Measurements from ENCODE around the gene ACSM6.
A peak's percentile ranks its signal among the peaks of the same experiment; 100 is the strongest.
"Not testable (repeated sequence)": the region's sequence is repeated elsewhere in the genome, so short reads cannot be mapped to it uniquely, and the experiment has no call there.

Gene ACSM6

DNA sequence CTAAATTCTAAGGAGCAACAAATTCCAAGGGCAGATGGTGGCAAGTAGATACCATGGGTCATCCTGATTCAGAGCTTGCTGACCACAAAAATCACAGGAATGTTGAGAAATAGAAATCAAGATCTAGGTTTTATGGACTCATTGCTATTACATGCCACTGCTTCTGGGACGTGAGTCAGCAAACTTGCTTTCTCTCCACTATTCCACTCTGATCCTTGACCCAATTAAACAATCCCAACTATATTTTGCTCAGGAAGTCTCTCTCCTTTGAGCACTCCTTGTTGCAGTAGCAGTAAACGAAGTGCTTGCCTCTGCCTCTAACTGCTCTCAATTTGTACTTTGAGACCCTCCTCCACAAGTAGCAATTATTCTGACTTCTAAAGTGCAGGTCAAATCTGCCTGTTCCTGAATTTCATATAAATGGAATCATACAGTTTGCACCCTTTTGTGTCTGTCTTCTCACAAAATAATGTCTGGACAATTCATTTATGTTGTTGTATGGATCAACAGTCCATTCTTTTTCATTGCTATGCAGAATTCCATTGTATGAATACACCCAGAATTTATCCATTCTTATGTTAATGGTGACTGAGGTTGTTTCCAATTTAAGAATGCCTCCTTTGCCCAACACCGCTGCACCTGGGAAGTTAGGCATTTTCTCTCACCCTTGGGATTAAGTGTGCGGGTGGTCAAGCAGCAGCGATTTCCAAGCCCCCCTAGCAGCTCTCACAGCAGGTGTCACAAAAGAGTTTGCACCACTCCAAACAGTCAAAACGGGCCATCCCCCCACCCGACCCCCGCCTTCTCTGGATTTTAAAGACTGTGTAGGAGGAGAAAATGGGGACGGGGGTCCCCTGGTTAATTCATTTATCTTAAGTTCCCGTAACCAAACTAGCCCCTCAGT lies 35.9 kb downstream of the ACSM6 start:
- peak overlapping the region in 6 of 7 experiments; percentile 28 to 87 (median 75) for H3K4me3 ChIP-seq (ENCODE audit: control insufficient read depth in 1 of 7, extremely low read depth in 1 of 7, insufficient read depth in 4 of 7, low read depth in 2 of 7, low read length in 6 of 7)

DNA sequence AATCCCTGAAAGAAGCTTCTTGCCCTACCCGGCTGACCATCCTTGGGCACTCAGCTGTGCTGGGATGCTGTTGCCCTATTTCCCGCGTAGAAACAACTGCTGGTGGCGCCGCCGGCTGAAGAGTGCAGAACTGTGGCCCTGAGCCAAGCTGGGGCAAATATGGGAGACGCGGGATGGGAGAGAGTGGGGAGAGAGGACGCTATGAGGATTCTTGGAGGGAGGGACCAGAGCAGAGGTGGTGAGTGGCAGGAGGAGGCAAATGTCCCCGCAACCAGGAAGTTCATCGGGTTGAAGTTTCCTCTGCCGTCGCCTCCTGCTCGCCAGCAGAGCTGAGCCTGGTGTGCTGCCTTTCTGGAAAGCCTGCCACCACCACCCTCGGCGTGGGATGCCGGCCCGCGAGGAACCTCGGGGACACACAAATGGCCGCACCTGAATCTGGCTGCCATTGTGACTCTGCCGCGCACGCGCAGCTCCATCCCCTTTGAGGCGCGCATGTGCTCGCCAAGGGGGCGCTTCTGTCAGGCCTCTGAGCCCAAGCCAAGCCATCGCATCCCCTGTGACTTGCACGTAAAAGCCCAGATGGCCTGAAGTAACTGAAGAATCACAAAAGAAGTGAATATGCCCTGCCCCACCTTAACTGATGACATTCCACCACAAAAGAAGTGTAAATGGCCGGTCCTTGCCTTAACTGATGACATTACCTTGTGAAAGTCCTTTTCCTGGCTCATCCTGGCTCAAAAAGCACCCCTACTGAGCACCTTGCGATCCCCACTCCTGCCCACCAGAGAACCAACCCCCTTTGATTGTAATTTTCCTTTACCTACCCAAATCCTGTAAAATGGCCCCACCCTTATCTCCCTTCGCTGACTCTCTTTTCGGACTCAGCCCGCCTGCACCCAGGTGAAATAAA lies 36.9 kb downstream of the ACSM6 start:
- WGBS (ENCODE audit: insufficient coverage): 15% methylated on average over 27 of the region's 36 CpGs
- CTCF ChIA-PET: interaction anchor here (0.6 to 1.7 kb wide), 2 partner anchors 13 to 267 kb away, joined by 3 to 7 read pairs; no protein-coding TSS in a partner anchor
- Histone ChIP-seq H3K36me3 (ENCODE audit: control insufficient read depth in 4 of 4, insufficient read depth in 4 of 4, low read length in 3 of 4) (peaks cover 0 to 13% (median 3%) of the 10 kb centered on the region in 4 experiments), H3K27ac (ENCODE audit: insufficient read depth in 1 of 2, low read depth in 1 of 2, low read length in 2 of 2, poor library complexity in 1 of 2, severe bottlenecking in 2 of 2) (peak overlapping the region in 1 of 2 experiments; percentile 34), H3K4me3 (ENCODE audit: control insufficient read depth in 1 of 7, extremely low read depth in 1 of 7, insufficient read depth in 4 of 7, low read depth in 2 of 7, low read length in 6 of 7) (peak overlapping the region; percentile 28 to 87 (median 74))
- peak; percentile 62 to 73 (median 71) for DNase-seq
- H3K27me3 ChIP-seq (replicated peaks in 2 of 5; ENCODE audit: control insufficient read depth in 4 of 5, insufficient read depth in 5 of 5, low read length in 4 of 5); H3K9me3 ChIP-seq (ENCODE audit: control extremely low read depth in 1 of 5, control insufficient read depth in 4 of 5, insufficient read depth in 2 of 5, low read depth in 1 of 5, low read length in 4 of 5); H3K4me1 ChIP-seq (ENCODE audit: control extremely low read depth in 1 of 4, control insufficient read depth in 4 of 4, insufficient read depth in 4 of 4, low read length in 3 of 4); POLR2A ChIA-PET: not testable (repeated sequence)

More for the DNA sequence above, 35.9 kb downstream of the ACSM6 start:
- no peaks in the 10 kb centered on the region for H3K9me3 ChIP-seq (ENCODE audit: control extremely low read depth in 1 of 5, control insufficient read depth in 4 of 5, insufficient read depth in 2 of 5, low read depth in 1 of 5, low read length in 4 of 5)
- peaks cover 0 to 10% (median 4%) of the 10 kb centered on the region in 4 experiments for H3K36me3 ChIP-seq (ENCODE audit: control insufficient read depth in 4 of 4, insufficient read depth in 4 of 4, low read length in 3 of 4)
- DNase-seq: no peak
- no peak overlapping the region for H3K27ac ChIP-seq (ENCODE audit: insufficient read depth in 1 of 2, low read depth in 1 of 2, low read length in 2 of 2, poor library complexity in 1 of 2, severe bottlenecking in 2 of 2)
- 68% methylated on average over 9 of the region's 10 CpGs for WGBS (ENCODE audit: insufficient coverage)
- ChIA-PET CTCF (interaction anchor here (1.1 to 1.7 kb wide), 2 partner anchors 14 kb away, joined by 4 to 7 read pairs; no protein-coding TSS in a partner anchor), POLR2A (no interaction called here)
- peaks cover 0 to 8% (median 3%) of the 10 kb centered on the region in 4 experiments for H3K4me1 ChIP-seq (ENCODE audit: control extremely low read depth in 1 of 4, control insufficient read depth in 4 of 4, insufficient read depth in 4 of 4, low read length in 3 of 4)
- no peaks in the 10 kb centered on the region for H3K27me3 ChIP-seq (replicated peaks in 2 of 5; ENCODE audit: control insufficient read depth in 4 of 5, insufficient read depth in 5 of 5, low read length in 4 of 5)

DNA sequence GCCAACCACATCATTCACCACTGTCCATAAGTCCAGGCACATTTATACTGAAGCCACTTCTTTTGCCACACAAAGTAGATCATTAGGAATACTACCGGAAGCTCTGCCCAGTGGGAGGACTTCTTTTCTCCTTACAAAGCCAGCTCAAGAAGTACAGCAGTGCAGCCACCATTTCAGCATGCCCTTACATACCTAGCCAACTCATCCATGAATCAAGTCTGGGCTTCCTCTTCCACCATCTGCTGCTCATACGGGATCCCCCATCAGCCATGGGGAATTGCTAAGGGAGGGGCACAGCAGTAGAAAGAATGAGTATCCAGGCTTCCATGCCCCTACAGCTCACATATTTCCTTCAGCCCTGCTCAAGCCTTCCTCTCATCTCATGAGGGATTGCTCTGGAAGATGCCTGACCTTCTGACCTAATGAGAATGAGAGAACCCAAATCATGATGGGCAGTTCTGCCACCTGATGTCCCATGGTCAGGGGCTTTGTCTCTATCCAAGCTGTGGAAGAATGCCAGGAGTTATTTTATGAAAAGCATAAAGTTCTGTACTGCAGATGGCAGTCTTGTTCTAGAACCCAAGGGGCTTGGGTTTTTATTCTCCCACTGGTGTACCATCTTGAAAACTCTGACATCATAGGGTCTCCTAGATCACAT lies 39.5 kb downstream of the ACSM6 start:
- H3K36me3 ChIP-seq (ENCODE audit: control insufficient read depth in 4 of 4, insufficient read depth in 4 of 4, low read length in 3 of 4): peaks cover 0 to 26% (median 7%) of the 10 kb centered on the region in 4 experiments
- 100% methylated on average over 1 of the region's 2 CpGs for WGBS (ENCODE audit: insufficient coverage)
- H3K27me3 ChIP-seq (replicated peaks in 2 of 5; ENCODE audit: control insufficient read depth in 4 of 5, insufficient read depth in 5 of 5, low read length in 4 of 5): no peaks in the 10 kb centered on the region
- no peaks in the 10 kb centered on the region for H3K9me3 ChIP-seq (ENCODE audit: control extremely low read depth in 1 of 5, control insufficient read depth in 4 of 5, insufficient read depth in 2 of 5, low read depth in 1 of 5, low read length in 4 of 5)
- CTCF ChIA-PET: interaction anchor here (1.0 to 2.1 kb wide), 3 partner anchors 10 to 13 kb away, joined by 5 to 12 read pairs (median 6); no protein-coding TSS in a partner anchor
- H3K4me3 ChIP-seq (ENCODE audit: control insufficient read depth in 1 of 7, extremely low read depth in 1 of 7, insufficient read depth in 4 of 7, low read depth in 2 of 7, low read length in 6 of 7): no peak overlapping the region
- no peak for DNase-seq
- POLR2A ChIA-PET: no interaction called here
- H3K4me1 ChIP-seq (ENCODE audit: control extremely low read depth in 1 of 4, control insufficient read depth in 4 of 4, insufficient read depth in 4 of 4, low read length in 3 of 4): peaks cover 0 to 8% (median 3%) of the 10 kb centered on the region in 4 experiments
- H3K27ac ChIP-seq (ENCODE audit: insufficient read depth in 1 of 2, low read depth in 1 of 2, low read length in 2 of 2, poor library complexity in 1 of 2, severe bottlenecking in 2 of 2): no peak overlapping the region

DNA sequence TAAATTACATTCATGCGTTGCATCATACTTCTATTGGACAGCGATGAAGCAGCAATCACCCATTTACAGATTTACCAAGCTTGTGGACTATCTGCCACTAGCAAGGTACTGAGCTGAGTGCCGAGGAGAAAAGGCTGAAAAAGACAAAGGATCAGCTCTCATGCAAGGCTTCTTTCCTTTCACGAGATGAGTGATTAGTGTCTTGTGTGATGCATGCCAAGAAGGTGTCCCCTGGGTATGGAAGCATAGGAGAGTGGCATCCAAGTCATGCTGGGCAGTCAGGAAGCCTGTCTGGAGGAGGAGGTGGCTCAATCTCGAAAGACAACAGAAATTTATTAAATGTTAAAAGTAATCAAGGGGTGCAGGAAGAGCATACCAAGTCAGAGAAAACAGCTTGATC lies 40.9 kb downstream of the ACSM6 start:
- no peaks in the 10 kb centered on the region for H3K9me3 ChIP-seq (ENCODE audit: control extremely low read depth in 1 of 5, control insufficient read depth in 4 of 5, insufficient read depth in 2 of 5, low read depth in 1 of 5, low read length in 4 of 5)
- WGBS (ENCODE audit: insufficient coverage): 100% methylated on average over 4 of the region's 5 CpGs
- ChIA-PET CTCF (interaction anchor here (0.9 to 3.0 kb wide), 5 partner anchors 9 to 605 kb away, joined by 3 to 15 read pairs (median 3); no protein-coding TSS in a partner anchor), POLR2A (no interaction called here)
- DNase-seq: no peak
- peaks cover 0 to 8% (median 3%) of the 10 kb centered on the region in 4 experiments for H3K4me1 ChIP-seq (ENCODE audit: control extremely low read depth in 1 of 4, control insufficient read depth in 4 of 4, insufficient read depth in 4 of 4, low read length in 3 of 4)
- H3K27me3 ChIP-seq (replicated peaks in 2 of 5; ENCODE audit: control insufficient read depth in 4 of 5, insufficient read depth in 5 of 5, low read length in 4 of 5): no peaks in the 10 kb centered on the region
- peaks cover 0 to 27% (median 9%) of the 10 kb centered on the region in 4 experiments for H3K36me3 ChIP-seq (ENCODE audit: control insufficient read depth in 4 of 4, insufficient read depth in 4 of 4, low read length in 3 of 4)
- no peak overlapping the region for H3K4me3 ChIP-seq (ENCODE audit: control insufficient read depth in 1 of 7, extremely low read depth in 1 of 7, insufficient read depth in 4 of 7, low read depth in 2 of 7, low read length in 6 of 7)
- no peak overlapping the region for H3K27ac ChIP-seq (ENCODE audit: insufficient read depth in 1 of 2, low read depth in 1 of 2, low read length in 2 of 2, poor library complexity in 1 of 2, severe bottlenecking in 2 of 2)

DNA sequence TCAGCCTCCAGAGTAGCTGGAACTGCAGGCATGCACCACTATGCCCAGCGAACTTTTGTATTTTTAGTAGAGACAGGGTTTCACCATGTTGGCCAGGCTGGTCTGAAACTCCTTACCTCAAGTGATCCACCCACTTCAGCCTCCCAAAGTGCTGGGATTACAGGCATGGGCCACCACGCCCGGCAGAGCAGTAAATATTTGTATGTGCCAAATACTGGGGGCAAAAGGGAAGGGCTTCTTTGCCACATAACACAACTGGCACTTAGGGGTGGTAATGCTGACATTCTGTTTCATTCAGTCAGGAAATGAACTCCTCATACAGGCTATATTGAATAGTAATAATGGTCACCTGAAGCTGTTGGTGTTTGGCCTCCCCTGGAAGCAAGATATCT lies 41.6 kb downstream of the ACSM6 start:
- POLR2A ChIA-PET: no interaction called here
- no peak overlapping the region for H3K4me3 ChIP-seq (ENCODE audit: control insufficient read depth in 1 of 7, extremely low read depth in 1 of 7, insufficient read depth in 4 of 7, low read depth in 2 of 7, low read length in 6 of 7)
- peaks cover 0 to 33% (median 12%) of the 10 kb centered on the region in 4 experiments for H3K36me3 ChIP-seq (ENCODE audit: control insufficient read depth in 4 of 4, insufficient read depth in 4 of 4, low read length in 3 of 4)
- H3K9me3 ChIP-seq (ENCODE audit: control extremely low read depth in 1 of 5, control insufficient read depth in 4 of 5, insufficient read depth in 2 of 5, low read depth in 1 of 5, low read length in 4 of 5): no peaks in the 10 kb centered on the region
- 100% methylated on average over 1 of the region's 3 CpGs for WGBS (ENCODE audit: insufficient coverage)
- CTCF ChIA-PET: interaction anchor here (0.9 to 3.0 kb wide), 4 partner anchors 8 to 128 kb away, joined by 3 to 15 read pairs (median 8); no protein-coding TSS in a partner anchor
- peaks cover 0 to 3% (median 1%) of the 10 kb centered on the region in 4 experiments for H3K4me1 ChIP-seq (ENCODE audit: control extremely low read depth in 1 of 4, control insufficient read depth in 4 of 4, insufficient read depth in 4 of 4, low read length in 3 of 4)
- DNase-seq: no peak
- no peak overlapping the region for H3K27ac ChIP-seq (ENCODE audit: insufficient read depth in 1 of 2, low read depth in 1 of 2, low read length in 2 of 2, poor library complexity in 1 of 2, severe bottlenecking in 2 of 2)
- no peaks in the 10 kb centered on the region for H3K27me3 ChIP-seq (replicated peaks in 2 of 5; ENCODE audit: control insufficient read depth in 4 of 5, insufficient read depth in 5 of 5, low read length in 4 of 5)

DNA sequence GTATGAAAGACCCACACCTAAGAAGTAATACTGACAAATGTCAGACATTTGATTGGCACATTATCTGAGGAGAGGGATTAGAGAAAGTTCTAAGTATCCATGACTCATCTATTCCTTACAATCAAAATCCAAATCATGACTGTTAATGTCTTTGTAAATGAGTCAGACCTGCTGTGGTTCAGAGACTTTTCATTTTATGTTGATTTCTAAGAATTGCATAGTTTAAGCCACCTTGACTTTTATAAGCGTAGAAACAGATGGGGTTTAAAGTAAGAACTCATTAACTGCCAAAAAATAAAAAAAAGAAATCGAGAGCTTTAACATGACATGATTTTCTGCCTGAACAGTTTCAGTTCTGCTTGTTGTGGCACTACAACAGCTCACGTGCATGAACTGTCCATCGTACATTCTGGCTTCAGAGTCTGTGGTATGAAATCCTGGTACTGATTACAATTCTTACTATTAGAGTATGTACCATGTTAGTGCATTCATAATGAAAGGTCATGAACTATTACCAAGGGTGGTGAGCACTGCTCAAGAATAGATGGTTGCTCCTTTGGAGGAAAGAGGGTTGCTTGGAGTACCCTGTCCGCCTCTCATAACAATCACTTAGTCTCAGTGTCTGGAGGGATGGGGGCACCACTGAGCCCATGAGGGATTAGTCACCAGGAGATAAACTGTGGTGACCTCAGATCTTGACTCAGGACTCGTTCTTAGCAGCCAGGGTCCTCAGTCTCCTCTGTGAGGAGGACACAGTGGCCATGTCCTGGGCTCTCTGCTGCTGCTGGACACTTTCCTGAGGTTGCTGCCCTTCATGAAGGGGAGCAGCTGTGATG lies 42.2 kb downstream of the ACSM6 start:
- 86% methylated on average over 4 of the region's 6 CpGs for WGBS (ENCODE audit: insufficient coverage)
- Histone ChIP-seq H3K27me3 (replicated peaks in 2 of 5; ENCODE audit: control insufficient read depth in 4 of 5, insufficient read depth in 5 of 5, low read length in 4 of 5) (no peaks in the 10 kb centered on the region), H3K4me3 (ENCODE audit: control insufficient read depth in 1 of 7, extremely low read depth in 1 of 7, insufficient read depth in 4 of 7, low read depth in 2 of 7, low read length in 6 of 7) (no peak overlapping the region), H3K9me3 (ENCODE audit: control extremely low read depth in 1 of 5, control insufficient read depth in 4 of 5, insufficient read depth in 2 of 5, low read depth in 1 of 5, low read length in 4 of 5) (no peaks in the 10 kb centered on the region), H3K36me3 (ENCODE audit: control insufficient read depth in 4 of 4, insufficient read depth in 4 of 4, low read length in 3 of 4) (peaks cover 0 to 37% (median 12%) of the 10 kb centered on the region in 4 experiments), H3K27ac (ENCODE audit: insufficient read depth in 1 of 2, low read depth in 1 of 2, low read length in 2 of 2, poor library complexity in 1 of 2, severe bottlenecking in 2 of 2) (no peak overlapping the region), H3K4me1 (ENCODE audit: control extremely low read depth in 1 of 4, control insufficient read depth in 4 of 4, insufficient read depth in 4 of 4, low read length in 3 of 4) (peaks cover 0 to 2% (median 0%) of the 10 kb centered on the region in 4 experiments)
- POLR2A ChIA-PET: no interaction called here
- DNase-seq: peak in 1 of 3 donors; percentile 25
- CTCF ChIA-PET: interaction anchor here (0.7 to 3.0 kb wide), 3 partner anchors 9 to 128 kb away, joined by 3 to 15 read pairs (median 7); no protein-coding TSS in a partner anchor
